NCI-H2171 treated with DMSO at 0.1 percent for 48 hours (cell line): ENCODE results near the gene ISLR2.
A peak's percentile ranks its signal among the peaks of the same experiment; 100 is the strongest.
"Not testable (repeated sequence)": the region's sequence is repeated elsewhere in the genome, so short reads cannot be mapped to it uniquely, and the experiment has no call there.

Experiments used
- DNase-seq: peaks from one replicate; lab custom pipeline; 2025; lab: John Stamatoyannopoulos, UW

Gene ISLR2, protein sequence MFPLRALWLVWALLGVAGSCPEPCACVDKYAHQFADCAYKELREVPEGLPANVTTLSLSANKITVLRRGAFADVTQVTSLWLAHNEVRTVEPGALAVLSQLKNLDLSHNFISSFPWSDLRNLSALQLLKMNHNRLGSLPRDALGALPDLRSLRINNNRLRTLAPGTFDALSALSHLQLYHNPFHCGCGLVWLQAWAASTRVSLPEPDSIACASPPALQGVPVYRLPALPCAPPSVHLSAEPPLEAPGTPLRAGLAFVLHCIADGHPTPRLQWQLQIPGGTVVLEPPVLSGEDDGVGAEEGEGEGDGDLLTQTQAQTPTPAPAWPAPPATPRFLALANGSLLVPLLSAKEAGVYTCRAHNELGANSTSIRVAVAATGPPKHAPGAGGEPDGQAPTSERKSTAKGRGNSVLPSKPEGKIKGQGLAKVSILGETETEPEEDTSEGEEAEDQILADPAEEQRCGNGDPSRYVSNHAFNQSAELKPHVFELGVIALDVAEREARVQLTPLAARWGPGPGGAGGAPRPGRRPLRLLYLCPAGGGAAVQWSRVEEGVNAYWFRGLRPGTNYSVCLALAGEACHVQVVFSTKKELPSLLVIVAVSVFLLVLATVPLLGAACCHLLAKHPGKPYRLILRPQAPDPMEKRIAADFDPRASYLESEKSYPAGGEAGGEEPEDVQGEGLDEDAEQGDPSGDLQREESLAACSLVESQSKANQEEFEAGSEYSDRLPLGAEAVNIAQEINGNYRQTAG

DNA sequence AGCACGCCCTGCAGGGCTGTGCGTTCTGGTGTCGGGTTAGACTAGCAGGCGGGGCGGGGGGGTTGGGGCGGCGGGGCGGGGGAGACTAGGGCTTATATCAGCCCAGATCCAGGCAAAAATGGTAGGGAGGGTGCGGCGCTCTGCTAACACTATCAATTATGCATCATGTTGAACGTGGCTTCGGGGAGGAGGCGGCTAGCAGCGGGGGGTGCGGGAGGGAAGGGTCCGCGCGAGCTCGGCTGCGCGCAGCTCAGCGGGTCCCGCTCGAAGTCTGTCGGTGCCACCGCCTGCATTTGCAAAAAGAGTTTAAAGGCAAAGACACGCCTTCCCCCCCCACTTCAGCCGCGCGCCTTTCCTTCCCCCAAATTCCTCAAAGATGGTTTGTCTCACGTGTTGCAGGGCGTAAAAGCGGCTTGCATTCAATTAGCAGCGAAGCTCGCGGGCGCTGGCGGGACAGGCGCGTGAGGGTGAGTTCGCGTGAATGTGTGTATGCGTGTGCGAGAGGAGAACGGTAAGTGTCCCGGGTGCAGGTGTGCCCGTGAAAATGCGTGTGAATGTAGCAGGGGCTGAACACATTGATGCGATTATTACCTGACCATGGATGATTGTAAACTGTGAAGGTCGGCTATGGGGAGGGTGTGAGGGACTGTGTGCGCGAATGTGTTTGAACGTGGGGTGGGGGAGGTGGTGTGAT, at the start of gene ISLR2:
ISLR2 (plus strand) TSS at position 432 of the 694 bp plus-strand sequence. CDS start 2,169 bp downstream, outside the sequence.
- no peak for DNase-seq

DNA sequence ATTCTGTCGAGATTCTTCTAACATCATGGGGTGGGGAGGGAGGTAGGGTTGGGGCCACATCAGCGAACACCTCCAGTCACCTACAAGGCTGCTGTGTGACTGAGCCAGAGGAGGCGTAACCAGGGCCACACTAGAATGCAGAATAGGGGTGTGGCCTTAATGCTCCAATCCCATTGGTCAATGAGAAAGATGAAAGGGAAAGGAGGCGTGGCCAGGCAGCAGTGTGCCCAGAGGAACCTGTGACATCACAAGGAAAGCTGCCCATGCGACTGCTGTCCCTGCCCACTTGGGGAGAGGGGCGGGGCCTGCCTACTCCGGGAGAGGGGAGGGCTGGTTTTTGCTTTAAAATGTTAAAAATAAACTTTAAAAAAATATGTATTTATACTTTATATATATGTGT, 47.9 kb upstream of the ISLR2 start, which contains the start of gene GOLGA6A:
GOLGA6A (minus strand) TSS at position 101 of the 400 bp plus-strand sequence; CDS start at position 60, 41 bp downstream.
- DNase-seq, result not testable (repeated sequence)

DNA sequence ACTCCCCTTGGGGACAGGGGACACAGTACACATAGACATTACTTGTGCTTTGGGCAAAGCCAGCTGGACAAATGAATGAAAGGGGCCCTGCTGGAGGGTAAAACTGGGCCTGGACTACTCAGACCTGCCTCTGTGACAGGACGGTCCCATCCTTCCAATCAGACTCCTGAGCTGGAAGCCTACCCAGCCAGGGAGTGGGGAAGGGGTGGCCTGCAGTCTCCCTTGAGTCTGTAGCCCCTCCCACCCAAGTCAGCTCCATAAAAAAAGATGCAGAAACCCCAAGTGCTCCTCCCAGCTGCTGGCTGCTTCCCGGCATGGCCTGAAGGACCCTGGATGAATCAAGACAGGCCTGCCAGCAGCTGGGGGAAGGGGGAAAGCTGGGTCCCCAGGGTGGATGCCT, 35.8 kb upstream of the ISLR2 start:
- DNase-seq, result not testable (repeated sequence)

DNA sequence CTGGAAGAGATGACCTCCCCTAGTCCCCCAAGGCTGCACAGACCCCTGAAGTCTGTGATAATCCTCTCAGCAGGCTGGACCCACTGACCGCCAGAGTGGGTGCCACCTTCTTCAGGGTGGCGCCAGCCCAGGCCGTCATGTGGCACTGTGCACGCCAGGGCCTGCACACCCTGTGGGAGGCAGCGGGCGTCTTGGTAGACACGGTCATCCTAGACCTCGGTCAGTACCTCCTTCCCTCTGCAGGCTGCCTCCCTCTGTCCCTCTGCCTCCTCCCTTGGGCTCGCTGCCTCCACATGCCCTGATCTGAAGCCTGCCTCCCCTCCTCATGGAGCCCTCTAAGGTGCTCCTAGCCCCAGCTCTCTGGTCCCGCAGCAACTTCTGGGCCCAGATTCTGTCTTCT, 34.8 kb upstream of the ISLR2 start:
- not testable (repeated sequence) for DNase-seq

DNA sequence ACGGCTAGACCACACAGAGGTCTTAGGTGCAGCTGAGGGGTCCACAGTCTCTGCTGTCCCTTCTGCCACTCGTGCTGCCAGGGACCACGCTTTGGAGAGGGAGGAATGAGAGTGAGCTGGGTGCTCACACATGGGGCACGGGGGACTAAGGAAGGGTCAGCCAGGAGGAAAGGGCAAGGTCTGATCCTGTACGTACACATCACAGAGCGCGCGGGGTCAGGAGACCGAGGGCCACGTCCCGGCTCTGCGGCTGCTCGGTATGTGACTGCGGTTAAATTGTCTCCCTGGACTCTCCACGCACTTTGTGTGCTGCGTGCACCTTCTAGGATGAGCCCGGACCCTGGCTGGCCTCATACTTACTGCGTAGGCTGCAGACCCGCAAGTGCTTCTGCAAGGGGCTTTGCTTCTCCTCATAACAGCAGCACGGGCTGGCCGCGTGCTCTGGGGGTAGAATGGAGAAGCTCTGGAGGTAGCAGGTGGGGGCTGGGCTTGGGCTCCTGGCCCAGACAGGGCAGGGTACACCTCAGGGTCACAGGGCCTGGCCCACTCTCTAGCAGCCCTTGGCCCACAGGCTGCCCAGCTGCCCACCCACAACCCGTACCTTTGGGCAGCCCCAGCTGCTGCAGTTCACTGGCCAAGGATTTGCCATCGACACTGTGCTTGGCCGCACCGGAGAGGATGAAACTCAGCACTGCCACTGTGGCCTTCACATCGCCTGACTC, 33.5 kb upstream of the ISLR2 start:
- not testable (repeated sequence) for DNase-seq

DNA sequence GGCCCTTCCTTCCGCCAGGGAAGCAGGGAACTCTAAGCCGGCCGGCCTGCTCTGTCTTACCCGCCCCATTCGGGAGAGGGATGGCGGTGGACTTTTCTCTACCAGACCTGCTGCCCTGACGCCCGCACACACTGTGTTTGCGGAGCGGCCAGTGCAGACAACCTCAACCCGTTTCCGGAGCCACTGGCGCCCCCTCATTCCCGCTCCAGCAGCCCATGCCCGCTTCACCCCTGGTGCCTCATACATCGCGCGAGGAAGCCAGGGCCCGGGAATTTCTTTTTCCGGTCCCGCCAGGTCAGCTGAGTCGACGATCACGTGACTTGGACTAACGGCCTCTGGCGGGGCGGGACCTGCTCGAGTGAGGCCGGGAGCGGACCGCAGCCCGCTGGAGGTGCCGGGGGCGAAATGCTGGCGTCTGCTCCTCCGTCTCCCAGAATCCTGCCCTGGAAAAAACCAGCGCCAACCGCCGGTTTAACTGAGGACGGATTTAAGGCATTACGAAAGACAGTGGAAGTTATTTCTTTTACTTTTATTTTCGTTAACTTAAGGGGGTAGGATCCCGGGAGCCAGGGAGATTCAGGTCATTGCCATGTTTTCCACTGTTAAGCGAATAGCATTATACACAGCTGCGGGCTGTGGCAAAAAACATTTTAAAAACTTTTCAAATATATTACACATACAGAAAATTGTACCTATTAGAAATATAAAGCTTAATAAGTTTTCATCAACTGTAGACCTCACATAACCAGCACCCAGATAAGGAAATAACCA, 30.2 kb upstream of the ISLR2 start:
- DNase-seq, result not testable (repeated sequence)

DNA sequence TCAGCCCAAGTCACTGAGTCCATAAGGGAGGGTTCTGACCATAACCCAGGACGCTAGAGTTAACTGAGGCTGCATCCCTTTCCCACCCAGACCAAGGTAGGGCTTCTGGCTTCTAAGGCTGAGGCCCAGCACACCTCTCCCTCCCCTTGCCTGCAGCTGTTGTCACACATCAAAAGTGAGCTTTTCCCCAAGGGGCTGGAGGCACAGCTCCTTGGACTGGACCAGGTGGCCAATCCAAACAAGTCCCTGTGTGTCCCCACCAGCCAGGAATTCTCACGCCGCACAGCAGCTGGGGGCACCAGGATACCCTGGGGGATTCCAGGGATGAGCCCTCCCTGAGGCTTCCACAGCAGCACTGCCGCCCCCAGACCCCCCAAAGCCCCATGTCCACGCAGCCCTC, 22.3 kb upstream of the ISLR2 start:
- no peak for DNase-seq

DNA sequence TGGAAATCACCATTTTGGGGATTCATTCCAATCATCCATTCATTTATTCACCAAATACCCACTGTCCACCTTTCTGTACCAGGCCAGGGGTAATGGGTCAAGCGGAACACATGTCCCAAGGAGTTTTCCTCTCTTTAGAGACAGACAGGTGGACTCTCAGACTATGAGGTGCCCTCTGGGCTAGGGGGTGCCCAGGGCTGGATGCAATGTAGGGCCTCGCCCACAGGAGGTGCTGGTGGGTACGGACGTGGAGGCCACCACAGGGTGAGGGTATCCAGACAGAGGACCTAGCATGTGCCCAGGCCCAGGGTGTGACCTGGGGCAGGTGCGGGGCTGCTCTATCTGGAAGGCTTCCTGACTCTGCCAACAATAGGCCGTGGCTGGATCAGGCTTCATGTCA, 21.8 kb upstream of the ISLR2 start:
- not testable (repeated sequence) for DNase-seq

DNA sequence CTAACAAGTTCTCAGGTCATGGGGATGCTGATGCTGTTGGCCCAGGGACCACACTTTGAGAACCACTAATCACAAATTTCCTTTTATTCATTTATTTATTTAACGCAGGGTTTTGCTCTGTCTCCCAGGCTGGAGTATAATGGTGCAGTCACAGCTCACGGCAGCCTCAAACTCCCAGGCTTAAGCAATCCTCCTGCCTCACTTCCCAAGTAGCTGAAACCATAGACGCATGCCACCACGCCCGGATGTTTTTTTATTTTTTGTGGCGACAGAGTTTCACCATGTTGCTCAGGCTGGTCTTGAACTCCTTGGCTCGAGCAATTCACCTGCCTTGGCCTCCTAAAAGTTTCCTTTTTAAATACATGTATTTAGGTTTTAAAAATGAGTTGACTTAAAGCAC, 20.7 kb upstream of the ISLR2 start:
- DNase-seq, result no peak

DNA sequence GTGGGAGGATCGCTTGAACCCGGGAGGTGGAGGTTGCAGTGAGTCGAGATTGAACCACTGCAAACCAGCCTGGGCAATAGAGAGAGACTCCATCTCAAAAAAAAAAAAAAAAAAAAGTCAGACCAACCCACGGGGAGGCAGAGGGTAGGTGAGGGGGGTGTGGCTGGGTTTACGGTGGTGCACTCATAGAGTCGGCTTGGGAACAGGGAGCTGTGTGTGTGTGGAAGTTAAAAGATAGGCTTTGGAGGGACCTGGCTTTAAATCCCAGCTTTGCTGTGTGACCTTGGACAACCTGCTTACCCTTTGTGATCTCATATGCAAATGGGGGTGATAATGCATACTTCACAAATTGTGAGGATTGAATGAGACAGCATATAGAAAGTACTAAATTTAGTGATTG, 10.0 kb upstream of the ISLR2 start:
- no peak for DNase-seq

DNA sequence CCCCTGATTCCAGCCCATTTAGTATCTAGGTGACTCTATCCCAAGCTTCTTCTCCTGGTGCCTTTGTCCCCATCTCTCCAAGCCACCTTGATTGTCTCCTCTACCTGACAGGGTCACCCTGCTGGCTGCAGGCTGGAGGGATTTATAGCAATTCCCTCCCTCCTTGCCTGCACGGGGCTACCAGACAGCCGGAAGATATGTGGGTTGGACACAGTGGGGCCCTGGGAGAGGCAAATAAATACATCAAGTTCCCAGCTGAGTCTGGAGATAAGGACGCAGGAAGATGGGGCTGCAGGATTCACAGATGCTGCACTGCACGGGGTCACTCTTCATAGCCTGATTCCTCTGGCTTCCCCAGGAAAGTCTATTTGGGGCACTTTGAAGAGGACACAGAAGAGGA, 9.3 kb upstream of the ISLR2 start:
- no peak for DNase-seq

DNA sequence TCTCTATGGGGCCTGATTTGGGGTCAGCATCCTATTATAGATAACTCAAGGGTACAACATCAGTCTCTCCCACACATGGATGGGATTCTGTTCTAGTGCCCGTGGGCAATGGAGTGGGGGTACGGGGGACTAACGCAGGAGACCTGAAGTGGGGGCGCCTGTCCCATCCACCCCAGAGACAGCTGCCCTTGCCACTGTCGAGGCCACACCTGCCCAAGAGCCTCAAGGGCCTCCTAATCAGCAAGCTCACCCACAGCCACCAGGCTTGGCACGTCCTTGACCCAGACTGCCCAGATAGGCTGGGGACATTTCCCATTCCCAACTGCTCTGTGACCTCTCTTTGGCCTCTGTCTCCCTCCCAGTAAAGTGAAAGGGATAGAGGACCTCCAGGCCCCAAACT, 8.5 kb upstream of the ISLR2 start:
- no peak for DNase-seq

DNA sequence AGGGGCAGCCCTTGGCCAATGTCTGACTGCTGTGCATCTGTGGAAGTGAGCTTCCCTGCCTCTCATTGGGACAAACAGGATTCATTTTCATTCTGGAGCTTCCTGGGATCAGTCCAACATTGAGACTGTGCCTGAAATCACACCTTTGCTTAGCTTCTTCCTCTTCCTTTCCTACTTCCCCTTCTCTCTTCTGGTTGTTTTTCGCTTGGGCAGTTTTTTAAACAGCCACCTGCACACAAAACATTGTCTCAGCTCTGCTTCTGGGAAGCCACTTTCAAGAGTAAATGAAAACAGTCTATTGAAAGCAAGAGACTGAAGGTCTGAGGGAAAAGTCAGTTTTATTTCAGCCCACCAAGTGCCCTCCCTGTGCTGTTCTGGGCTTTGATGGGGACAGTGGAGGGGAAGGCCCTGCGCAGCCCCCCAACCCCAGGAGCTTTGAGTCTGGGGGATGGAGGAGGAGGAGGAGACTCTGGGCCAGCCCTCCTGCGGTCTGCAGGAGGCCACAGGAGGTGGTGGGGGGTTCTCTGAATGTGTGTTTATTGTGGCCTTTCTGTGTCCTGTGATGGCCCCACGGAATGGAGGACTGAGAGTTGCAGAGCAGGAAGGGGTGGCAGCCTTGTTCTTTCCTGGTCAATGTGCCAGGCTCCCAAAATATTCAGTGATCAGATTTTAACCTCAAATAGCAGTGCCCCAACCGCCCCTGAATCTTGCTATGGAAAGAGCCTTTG, 7.8 kb upstream of the ISLR2 start:
- DNase-seq, result no peak

DNA sequence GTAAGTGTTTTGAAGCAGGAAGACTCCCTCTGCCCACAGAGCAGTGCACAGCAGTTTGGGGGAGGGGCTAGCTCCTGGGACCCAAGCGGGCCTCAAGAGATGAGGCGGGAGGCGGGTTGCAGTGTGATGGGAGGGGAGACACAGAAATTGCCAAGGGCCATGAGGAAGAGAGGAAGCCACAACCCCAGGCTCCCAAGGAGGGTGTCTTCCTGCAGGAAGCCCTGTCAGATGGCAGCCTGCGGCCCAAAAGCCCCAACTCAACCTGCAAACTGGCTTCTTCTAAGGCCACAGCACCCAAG, 7.3 kb upstream of the ISLR2 start:
- no peak for DNase-seq

DNA sequence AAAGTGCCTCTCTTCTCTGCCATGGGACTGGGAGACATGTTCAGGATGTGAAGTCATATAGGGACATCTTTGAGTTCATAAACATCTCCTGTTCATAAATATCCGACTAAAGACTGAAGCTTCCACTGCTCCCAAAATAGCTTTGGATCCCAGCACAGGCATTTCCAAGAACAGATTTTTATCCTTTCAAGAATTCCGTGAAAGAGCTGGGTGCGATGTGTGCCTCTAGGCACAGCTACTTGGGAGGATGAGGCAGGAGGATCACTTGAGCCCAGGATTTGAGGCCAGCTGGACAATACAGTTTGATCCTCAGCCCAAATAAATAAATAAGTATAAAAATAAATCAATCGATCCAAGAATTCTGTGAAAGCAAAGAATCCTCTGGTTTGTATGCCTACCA, 6.7 kb upstream of the ISLR2 start:
- DNase-seq, result no peak

DNA sequence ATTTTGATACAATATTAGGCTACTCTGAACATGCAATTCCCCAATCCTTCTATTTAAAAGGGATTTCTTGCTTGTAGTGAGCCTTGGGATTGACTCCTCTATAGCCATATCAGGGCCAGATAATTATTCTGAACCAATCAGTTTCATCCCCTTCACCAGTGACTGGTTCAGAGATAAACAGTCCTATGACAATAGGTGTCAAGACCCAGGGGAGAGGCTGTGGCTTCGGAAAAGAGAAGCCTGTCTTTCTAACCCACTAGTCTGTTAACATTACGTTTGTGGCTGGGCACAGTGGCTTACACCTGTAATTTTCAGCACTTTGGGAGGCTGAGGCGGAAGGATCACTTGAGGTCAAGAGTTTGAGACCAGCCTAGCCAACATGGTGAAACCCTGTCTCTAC, 6.2 kb upstream of the ISLR2 start:
- DNase-seq, result no peak

DNA sequence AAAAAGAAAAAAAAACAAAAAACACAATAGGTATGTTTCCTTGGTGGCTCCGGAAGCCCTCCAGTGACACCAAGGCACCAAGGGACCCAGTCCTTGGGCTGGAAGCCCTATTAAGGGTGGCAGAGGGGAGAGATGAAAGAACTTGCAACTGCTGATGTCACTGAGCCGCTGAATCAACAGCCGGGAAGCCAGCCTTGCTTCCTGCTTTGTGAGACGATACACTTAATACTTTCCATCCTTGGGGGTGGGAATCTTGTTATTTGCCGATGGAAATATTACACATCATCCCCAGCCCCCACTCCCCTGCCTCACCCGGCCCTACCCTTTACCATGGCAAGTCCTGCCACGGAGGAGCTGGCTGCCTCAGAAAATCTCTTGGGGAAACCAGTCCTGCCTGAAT, 5.6 kb upstream of the ISLR2 start:
- DNase-seq, result no peak

DNA sequence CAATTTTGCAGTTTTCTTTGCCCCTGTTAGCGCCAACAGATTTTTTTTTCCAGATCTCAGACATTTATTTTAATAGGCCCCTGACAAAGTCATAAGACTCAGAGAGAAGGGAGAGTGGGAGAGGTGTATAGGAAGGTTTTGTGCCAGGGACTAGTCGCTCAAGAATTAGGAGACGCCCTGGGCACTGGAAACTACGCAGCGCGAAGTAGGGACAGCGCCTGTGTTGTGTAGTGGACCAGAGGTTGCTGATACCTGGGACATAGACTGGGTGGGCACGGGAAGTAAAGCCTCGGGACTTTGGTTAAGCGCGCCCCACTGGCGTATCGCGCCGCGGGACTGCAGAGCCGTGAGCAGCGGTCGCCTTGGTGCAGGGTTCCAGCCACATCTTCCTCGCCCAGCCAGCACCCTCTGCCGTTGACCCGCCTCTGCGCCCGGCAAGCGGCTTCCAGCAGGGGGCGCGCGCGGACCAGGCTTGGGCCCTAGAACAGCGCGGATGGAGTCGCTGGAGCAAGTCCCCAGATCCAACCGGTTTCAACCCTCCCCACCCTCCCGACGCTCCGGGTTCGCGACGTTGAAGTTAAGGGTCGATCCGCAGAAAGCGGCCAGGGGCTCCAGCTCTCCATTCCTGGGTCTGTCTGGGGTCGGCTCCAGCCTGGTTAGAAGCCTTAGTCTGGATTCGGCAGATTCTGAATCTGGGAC, 3.0 kb upstream of the ISLR2 start:
- peak; percentile 89 for DNase-seq

DNA sequence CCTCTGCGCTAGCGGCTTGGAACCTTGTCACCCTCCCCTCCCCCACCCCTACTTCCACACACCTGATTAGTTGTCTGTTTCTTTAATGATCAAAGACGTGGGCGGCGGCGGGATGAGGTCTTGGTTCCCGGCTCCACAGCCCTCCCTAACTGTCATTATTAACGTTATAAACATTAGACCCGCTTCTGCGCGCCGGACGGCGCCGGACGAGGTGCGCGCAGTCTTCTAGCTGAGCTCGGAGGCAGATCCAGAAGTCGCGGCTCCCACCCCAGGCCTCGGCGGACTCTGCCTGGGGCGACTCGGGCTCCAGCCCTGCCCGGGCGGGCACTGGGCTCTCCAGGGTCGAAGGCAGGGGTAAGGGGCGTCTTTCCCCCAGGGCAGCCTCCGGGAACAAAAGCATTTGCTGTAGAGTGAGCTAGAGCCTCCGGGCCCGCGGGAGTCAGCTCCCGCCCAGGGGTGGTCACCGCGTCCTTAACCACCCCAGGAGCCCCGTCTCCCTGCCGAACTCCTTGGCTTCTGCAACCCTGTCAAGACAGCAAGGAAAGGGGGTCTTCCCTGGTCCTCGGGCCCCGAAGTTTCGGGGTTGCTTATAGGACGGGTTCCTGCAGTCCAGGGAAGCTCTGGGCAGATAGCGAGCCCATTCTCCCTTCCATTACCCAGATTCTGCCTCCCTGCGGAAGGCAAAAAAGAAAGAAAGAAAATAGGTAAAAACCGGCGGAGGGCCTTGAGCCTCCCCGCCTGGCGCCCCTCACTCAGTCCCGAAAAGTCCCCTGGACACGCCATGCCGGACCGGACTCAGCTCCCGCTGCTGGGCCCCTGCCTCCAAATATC, 2.2 kb upstream of the ISLR2 start:
- DNase-seq, result no peak
